GM23338 (cell line): ENCODE measurements around the gene LARGE1.

Experiments
- CTCF ChIP-seq, 2 experiments: fragments of 200-600 bp in 1 of 2; sonication (generic) in 1 of 2; conservative IDR thresholded peaks; 2 replicates each; pipeline versions ENCODE4 v1.5.1 to v1.6.1; 2016 to 2017; ENCODE audit warnings: antibody characterized with exemption in 2 of 2, low read depth in 2 of 2, mild to moderate bottlenecking in 2 of 2, moderate library complexity in 1 of 2
- EZH2 ChIP-seq: fragments of 200-600 bp; sonication (generic); IDR thresholded peaks from one replicate; pipeline ENCODE4 v1.8.0; 2017; ENCODE audit warnings: antibody characterized with exemption, mild to moderate bottlenecking, low read depth; ENCODE audit not compliant: unreplicated experiment
- POLR2AphosphoS5 ChIP-seq: IDR thresholded peaks from 2 replicates; pipeline ENCODE4 v1.6.1; 2016; ENCODE audit warnings: antibody characterized with exemption, low read depth
- ZNF331 ChIP-seq: fragments of 250-450 bp; sonication (Bioruptor Pico); IDR thresholded peaks from 2 replicates; pipeline ENCODE4 v1.5.0; 2020; ENCODE audit warnings: low read depth, mild to moderate bottlenecking, moderate library complexity
- TF ChIP-seq, protein P1 (sequence below): IDR thresholded peaks from one replicate; pipeline ENCODE4 v1.6.1; 2018; ENCODE audit warnings: antibody characterized with exemption; ENCODE audit not compliant: unreplicated experiment
- TF ChIP-seq, protein P2 (sequence below): fragments of 250-450 bp; sonication (Bioruptor Pico); IDR thresholded peaks from 2 replicates; pipeline ENCODE4 v1.5.0; 2020; ENCODE audit warnings: mild to moderate bottlenecking, moderate library complexity

DNA sequence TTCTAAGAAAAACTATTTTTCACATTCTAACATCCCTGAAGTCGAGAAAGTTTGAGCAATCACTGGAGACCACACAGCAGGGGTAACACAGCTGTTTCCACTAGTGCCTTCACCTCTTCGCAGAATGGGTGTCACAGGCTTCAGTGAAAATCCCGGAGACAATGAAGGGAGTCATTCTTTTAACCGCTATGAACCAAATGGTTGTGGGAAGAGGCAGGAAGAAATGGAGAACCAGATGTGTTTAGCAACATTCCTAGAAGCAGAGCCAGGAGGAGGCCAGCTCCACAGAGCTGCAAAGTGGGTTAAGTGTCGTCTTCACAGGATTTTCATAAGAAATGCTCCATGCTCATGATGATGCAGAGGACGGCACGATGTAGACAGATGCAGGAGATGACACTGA lies 221.1 kb downstream of the LARGE1 start:
- no peak for TF ChIP-seq CTCF (conservative IDR thresholded peaks at IDR 0.05; ENCODE audit: low read depth in 2 of 2)
- no peak for TF ChIP-seq EZH2
- no peak for TF ChIP-seq POLR2AphosphoS5
- TF ChIP-seq, protein P1, sequence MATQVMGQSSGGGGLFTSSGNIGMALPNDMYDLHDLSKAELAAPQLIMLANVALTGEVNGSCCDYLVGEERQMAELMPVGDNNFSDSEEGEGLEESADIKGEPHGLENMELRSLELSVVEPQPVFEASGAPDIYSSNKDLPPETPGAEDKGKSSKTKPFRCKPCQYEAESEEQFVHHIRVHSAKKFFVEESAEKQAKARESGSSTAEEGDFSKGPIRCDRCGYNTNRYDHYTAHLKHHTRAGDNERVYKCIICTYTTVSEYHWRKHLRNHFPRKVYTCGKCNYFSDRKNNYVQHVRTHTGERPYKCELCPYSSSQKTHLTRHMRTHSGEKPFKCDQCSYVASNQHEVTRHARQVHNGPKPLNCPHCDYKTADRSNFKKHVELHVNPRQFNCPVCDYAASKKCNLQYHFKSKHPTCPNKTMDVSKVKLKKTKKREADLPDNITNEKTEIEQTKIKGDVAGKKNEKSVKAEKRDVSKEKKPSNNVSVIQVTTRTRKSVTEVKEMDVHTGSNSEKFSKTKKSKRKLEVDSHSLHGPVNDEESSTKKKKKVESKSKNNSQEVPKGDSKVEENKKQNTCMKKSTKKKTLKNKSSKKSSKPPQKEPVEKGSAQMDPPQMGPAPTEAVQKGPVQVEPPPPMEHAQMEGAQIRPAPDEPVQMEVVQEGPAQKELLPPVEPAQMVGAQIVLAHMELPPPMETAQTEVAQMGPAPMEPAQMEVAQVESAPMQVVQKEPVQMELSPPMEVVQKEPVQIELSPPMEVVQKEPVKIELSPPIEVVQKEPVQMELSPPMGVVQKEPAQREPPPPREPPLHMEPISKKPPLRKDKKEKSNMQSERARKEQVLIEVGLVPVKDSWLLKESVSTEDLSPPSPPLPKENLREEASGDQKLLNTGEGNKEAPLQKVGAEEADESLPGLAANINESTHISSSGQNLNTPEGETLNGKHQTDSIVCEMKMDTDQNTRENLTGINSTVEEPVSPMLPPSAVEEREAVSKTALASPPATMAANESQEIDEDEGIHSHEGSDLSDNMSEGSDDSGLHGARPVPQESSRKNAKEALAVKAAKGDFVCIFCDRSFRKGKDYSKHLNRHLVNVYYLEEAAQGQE = no peak
- TF ChIP-seq, protein P2, sequence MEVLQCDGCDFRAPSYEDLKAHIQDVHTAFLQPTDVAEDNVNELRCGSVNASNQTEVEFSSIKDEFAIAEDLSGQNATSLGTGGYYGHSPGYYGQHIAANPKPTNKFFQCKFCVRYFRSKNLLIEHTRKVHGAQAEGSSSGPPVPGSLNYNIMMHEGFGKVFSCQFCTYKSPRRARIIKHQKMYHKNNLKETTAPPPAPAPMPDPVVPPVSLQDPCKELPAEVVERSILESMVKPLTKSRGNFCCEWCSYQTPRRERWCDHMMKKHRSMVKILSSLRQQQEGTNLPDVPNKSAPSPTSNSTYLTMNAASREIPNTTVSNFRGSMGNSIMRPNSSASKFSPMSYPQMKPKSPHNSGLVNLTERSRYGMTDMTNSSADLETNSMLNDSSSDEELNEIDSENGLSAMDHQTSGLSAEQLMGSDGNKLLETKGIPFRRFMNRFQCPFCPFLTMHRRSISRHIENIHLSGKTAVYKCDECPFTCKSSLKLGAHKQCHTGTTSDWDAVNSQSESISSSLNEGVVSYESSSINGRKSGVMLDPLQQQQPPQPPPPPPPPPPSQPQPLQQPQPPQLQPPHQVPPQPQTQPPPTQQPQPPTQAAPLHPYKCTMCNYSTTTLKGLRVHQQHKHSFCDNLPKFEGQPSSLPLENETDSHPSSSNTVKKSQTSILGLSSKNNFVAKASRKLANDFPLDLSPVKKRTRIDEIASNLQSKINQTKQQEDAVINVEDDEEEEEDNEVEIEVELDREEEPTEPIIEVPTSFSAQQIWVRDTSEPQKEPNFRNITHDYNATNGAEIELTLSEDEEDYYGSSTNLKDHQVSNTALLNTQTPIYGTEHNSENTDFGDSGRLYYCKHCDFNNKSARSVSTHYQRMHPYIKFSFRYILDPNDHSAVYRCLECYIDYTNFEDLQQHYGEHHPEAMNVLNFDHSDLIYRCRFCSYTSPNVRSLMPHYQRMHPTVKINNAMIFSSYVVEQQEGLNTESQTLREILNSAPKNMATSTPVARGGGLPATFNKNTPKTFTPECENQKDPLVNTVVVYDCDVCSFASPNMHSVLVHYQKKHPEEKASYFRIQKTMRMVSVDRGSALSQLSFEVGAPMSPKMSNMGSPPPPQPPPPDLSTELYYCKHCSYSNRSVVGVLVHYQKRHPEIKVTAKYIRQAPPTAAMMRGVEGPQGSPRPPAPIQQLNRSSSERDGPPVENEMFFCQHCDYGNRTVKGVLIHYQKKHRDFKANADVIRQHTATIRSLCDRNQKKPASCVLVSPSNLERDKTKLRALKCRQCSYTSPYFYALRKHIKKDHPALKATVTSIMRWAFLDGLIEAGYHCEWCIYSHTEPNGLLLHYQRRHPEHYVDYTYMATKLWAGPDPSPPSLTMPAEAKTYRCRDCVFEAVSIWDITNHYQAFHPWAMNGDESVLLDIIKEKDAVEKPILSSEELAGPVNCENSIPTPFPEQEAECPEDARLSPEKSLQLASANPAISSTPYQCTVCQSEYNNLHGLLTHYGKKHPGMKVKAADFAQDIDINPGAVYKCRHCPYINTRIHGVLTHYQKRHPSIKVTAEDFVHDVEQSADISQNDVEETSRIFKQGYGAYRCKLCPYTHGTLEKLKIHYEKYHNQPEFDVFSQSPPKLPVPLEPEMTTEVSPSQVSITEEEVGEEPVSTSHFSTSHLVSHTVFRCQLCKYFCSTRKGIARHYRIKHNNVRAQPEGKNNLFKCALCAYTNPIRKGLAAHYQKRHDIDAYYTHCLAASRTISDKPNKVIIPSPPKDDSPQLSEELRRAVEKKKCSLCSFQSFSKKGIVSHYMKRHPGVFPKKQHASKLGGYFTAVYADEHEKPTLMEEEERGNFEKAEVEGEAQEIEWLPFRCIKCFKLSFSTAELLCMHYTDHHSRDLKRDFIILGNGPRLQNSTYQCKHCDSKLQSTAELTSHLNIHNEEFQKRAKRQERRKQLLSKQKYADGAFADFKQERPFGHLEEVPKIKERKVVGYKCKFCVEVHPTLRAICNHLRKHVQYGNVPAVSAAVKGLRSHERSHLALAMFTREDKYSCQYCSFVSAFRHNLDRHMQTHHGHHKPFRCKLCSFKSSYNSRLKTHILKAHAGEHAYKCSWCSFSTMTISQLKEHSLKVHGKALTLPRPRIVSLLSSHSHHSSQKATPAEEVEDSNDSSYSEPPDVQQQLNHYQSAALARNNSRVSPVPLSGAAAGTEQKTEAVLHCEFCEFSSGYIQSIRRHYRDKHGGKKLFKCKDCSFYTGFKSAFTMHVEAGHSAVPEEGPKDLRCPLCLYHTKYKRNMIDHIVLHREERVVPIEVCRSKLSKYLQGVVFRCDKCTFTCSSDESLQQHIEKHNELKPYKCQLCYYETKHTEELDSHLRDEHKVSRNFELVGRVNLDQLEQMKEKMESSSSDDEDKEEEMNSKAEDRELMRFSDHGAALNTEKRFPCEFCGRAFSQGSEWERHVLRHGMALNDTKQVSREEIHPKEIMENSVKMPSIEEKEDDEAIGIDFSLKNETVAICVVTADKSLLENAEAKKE = no peak
- TF ChIP-seq ZNF331 = no peak
